ENCODE measurements around the gene PPFIA1. TPM values are rescaled to one million over a fixed set of nuclear protein-coding genes. Genes with fewer than 3 reads are reported as not detected.

The PPFIA1 gene
- 10 to 100 TPM; 46.3 to 51.5 (median 47.2) TPM for total RNA-seq

GRCh38 chr11:70270104-70270876 lies at the start of gene PPFIA1:
Gene PPFIA1, plus strand, starts transcription at chr11:70270690. Its CDS starts 1,483 bp downstream, at chr11:70272173.
- peaks cover 16 to 50% (median 37%) of the 10 kb centered on the region in 4 donors for H3K4me1 ChIP-seq
- WGBS = 0% methylated on average over 11 of the region's 99 CpGs
- TF ChIP-seq POLR2AphosphoS5 (IDR thresholded peaks at IDR 0.05) (peak; percentile 78 to 81), POLR2A (IDR thresholded peaks at IDR 0.05; ENCODE audit: low read depth) (peak; percentile 16), CTCF (IDR thresholded peaks at IDR 0.05) (no peak)
- H3K9me3 ChIP-seq = no peaks in the 10 kb centered on the region
- H3K27me3 ChIP-seq = no peaks in the 10 kb centered on the region
- peak within 1 kb of the TSS; percentile 80 to 95 (median 90) for H3K27ac ChIP-seq (replicated peaks in 1 of 4)
- peaks cover 0 to 33% (median 18%) of the 10 kb centered on the region in 4 donors for H3K36me3 ChIP-seq
- intact Hi-C loops (cut with DNase I) = loop anchor here (5.0 kb wide), 1 partner anchor 132 kb away; no protein-coding TSS in a partner anchor
- peak within 1 kb of the TSS; percentile 72 to 99 (median 86) for H3K4me3 ChIP-seq
- peak; percentile 97 for DNase-seq (ENCODE audit: extremely low spot score)

GRCh38 chr11:70220920-70221319 lies 49.6 kb upstream of the PPFIA1 start:
- Histone ChIP-seq H3K4me1 (no peaks in the 10 kb centered on the region), H3K27me3 (peaks cover 0 to 17% (median 0%) of the 10 kb centered on the region in 4 donors), H3K27ac (replicated peaks in 1 of 4) (no peak overlapping the region), H3K9me3 (no peaks in the 10 kb centered on the region), H3K36me3 (no peaks in the 10 kb centered on the region), H3K4me3 (no peak overlapping the region)
- TF ChIP-seq POLR2A (IDR thresholded peaks at IDR 0.05; ENCODE audit: low read depth) (no peak), EP300 (IDR thresholded peaks at IDR 0.05) (no peak), POLR2AphosphoS5 (IDR thresholded peaks at IDR 0.05) (no peak), CTCF (IDR thresholded peaks at IDR 0.05) (no peak)
- intact Hi-C loops (cut with DNase I) = no loop called here
- WGBS = 78% methylated on average over 1 of the region's 1 CpG
- DNase-seq (ENCODE audit: extremely low spot score) = no peak

GRCh38 chr11:70225681-70226177 lies 44.8 kb upstream of the PPFIA1 start:
- Histone ChIP-seq H3K4me1 (no peaks in the 10 kb centered on the region), H3K27me3 (no peaks in the 10 kb centered on the region), H3K36me3 (no peaks in the 10 kb centered on the region), H3K4me3 (no peak overlapping the region), H3K9me3 (no peaks in the 10 kb centered on the region), H3K27ac (replicated peaks in 1 of 4) (no peak overlapping the region)
- WGBS = 63% methylated on average over 6 of the region's 8 CpGs
- TF ChIP-seq CTCF (IDR thresholded peaks at IDR 0.05) (no peak), POLR2A (IDR thresholded peaks at IDR 0.05; ENCODE audit: low read depth) (no peak), EP300 (IDR thresholded peaks at IDR 0.05) (no peak), POLR2AphosphoS5 (IDR thresholded peaks at IDR 0.05) (no peak)
- intact Hi-C loops (cut with DNase I) = no loop called here
- DNase-seq (ENCODE audit: extremely low spot score) = no peak

- no peak for TF ChIP-seq EP300 (IDR thresholded peaks at IDR 0.05)
- TF ChIP-seq CTCF (IDR thresholded peaks at IDR 0.05) = no peak
- no peak for TF ChIP-seq POLR2A (IDR thresholded peaks at IDR 0.05; ENCODE audit: low read depth)
- no peak for TF ChIP-seq POLR2AphosphoS5 (IDR thresholded peaks at IDR 0.05)
Measured at GRCh38 chr11:70226183-70226582, 44.3 kb upstream of the PPFIA1 start.

More at GRCh38 chr11:70226183-70226582, 44.3 kb upstream of the PPFIA1 start:
- no peaks in the 10 kb centered on the region for H3K9me3 ChIP-seq
- no peak overlapping the region for H3K27ac ChIP-seq (replicated peaks in 1 of 4)
- no peaks in the 10 kb centered on the region for H3K27me3 ChIP-seq
- H3K36me3 ChIP-seq = no peaks in the 10 kb centered on the region
- intact Hi-C loops (cut with DNase I) = no loop called here
- no peak for DNase-seq (ENCODE audit: extremely low spot score)
- H3K4me3 ChIP-seq = no peak overlapping the region
- H3K4me1 ChIP-seq = no peaks in the 10 kb centered on the region
- 87% methylated on average over 3 of the region's 3 CpGs for WGBS
